Amniotic epithelial cell (primary cell): ENCODE data around the gene UBAP1.
"Not testable (repeated sequence)": the region's sequence is repeated elsewhere in the genome, so short reads cannot be mapped to it uniquely, and the experiment has no call there.

ENCODE experiments used
- DNase-seq: peaks from one replicate; pipeline ENCODE4 v3.0.0-alpha.2; 2010; ENCODE audit warnings: low read depth

UBAP1 gene

GRCh38 chr9:34179213-34180136, 632 bp downstream of the UBAP1 start:
- DNase-seq = peak; percentile 74

- peak; percentile 95 for DNase-seq
Observed at GRCh38 chr9:34185778-34186551, 7.1 kb downstream of the UBAP1 start.

- no peak for DNase-seq
Observed at GRCh38 chr9:34187891-34188240, 9.0 kb downstream of the UBAP1 start.

GRCh38 chr9:34190996-34191892, 12.4 kb downstream of the UBAP1 start:
- DNase-seq = peak; percentile 55

- no peak for DNase-seq
Observed at GRCh38 chr9:34195143-34195542, 16.3 kb downstream of the UBAP1 start.

GRCh38 chr9:34197286-34197685, 18.4 kb downstream of the UBAP1 start:
- DNase-seq = not testable (repeated sequence)

- DNase-seq = no peak
Observed at GRCh38 chr9:34197756-34198711, 19.2 kb downstream of the UBAP1 start.

- DNase-seq = no peak
Observed at GRCh38 chr9:34200092-34200491, 21.2 kb downstream of the UBAP1 start.

GRCh38 chr9:34203275-34203991, 24.6 kb downstream of the UBAP1 start:
- DNase-seq = no peak

GRCh38 chr9:34203992-34204635, 25.3 kb downstream of the UBAP1 start:
- DNase-seq = no peak

- DNase-seq = no peak
Observed at GRCh38 chr9:34205102-34205501, 26.3 kb downstream of the UBAP1 start.

GRCh38 chr9:34206561-34206960, 27.7 kb downstream of the UBAP1 start:
- peak; percentile 54 for DNase-seq

- no peak for DNase-seq
Observed at GRCh38 chr9:34211395-34211794, 32.6 kb downstream of the UBAP1 start.

- not testable (repeated sequence) for DNase-seq
Observed at GRCh38 chr9:34214354-34215000, 35.6 kb downstream of the UBAP1 start.

GRCh38 chr9:34216325-34216724, 37.5 kb downstream of the UBAP1 start:
- DNase-seq = no peak

- not testable (repeated sequence) for DNase-seq
Observed at GRCh38 chr9:34217015-34217414, 38.2 kb downstream of the UBAP1 start.

GRCh38 chr9:34218446-34218845, 39.6 kb downstream of the UBAP1 start:
- DNase-seq = no peak

- no peak for DNase-seq
Observed at GRCh38 chr9:34219421-34219820, 40.6 kb downstream of the UBAP1 start.

- no peak for DNase-seq
Observed at GRCh38 chr9:34220218-34220617, 41.4 kb downstream of the UBAP1 start.
